Neural cell (in vitro differentiated cells): ENCODE data around the gene TMCC1. TPM values are rescaled to one million over a fixed set of nuclear protein-coding genes. Genes with fewer than 3 reads are reported as not detected.

Experiments used
- H2AFZ ChIP-seq: fragments of 200-600, 300-800 bp; sonication (generic), shearing (Covaris generic); 2 replicates; pipeline ENCODE4 v1.6.0; 2014; ENCODE audit warnings: low read depth, mild to moderate bottlenecking, antibody characterized with exemption, low read length, moderate library complexity
- H3F3A ChIP-seq: fragments of 200-600 bp; shearing (Covaris generic); 2 replicates; pipeline ENCODE4 v1.6.1; 2016; ENCODE audit warnings: mild to moderate bottlenecking, moderate library complexity, mixed read lengths, antibody characterized with exemption, low read length; ENCODE audit not compliant: insufficient read depth, poor library complexity, severe bottlenecking
- H3K27ac ChIP-seq: fragments of 200-600, 300-800 bp; sonication (generic), shearing (Covaris generic); 2 replicates; pipeline ENCODE4 v1.5.1; 2014; ENCODE audit warnings: mild to moderate bottlenecking, low read length, moderate library complexity
- H3K27me3 ChIP-seq: fragments of 300-800, 200-600 bp; sonication (generic), shearing (Covaris generic); 2 replicates; pipeline ENCODE4 v1.6.0; 2014; ENCODE audit warnings: mild to moderate bottlenecking, low read depth, low read length, moderate library complexity; ENCODE audit not compliant: insufficient read depth
- H3K36me3 ChIP-seq: fragments of 300-800, 200-600 bp; sonication (generic), shearing (Covaris generic); 2 replicates; pipeline ENCODE4 v1.5.1; 2014; ENCODE audit warnings: mild to moderate bottlenecking, antibody characterized with exemption, low read length, moderate library complexity; ENCODE audit not compliant: insufficient read depth
- H3K4me2 ChIP-seq: fragments of 300-800, 200-600 bp; sonication (generic), shearing (Covaris generic); 2 replicates; pipeline ENCODE4 v1.6.0; 2014; ENCODE audit warnings: mild to moderate bottlenecking, low read length
- H3K4me3 ChIP-seq: fragments of 300-800, 200-600 bp; sonication (generic), shearing (Covaris generic); 2 replicates; pipeline ENCODE4 v1.5.1; 2014; ENCODE audit warnings: mild to moderate bottlenecking, low read length, moderate library complexity
- H3K79me2 ChIP-seq: fragments of 200-600 bp; shearing (Covaris generic); replicated peaks from 2 replicates; pipeline ENCODE4 v1.6.0; 2014; ENCODE audit warnings: mild to moderate bottlenecking, low read length, moderate library complexity; ENCODE audit not compliant: insufficient read depth
- H3K9ac ChIP-seq: fragments of 300-800, 200-600 bp; sonication (generic), shearing (Covaris generic); 2 replicates; pipeline ENCODE4 v1.6.1; 2016; ENCODE audit warnings: mild to moderate bottlenecking, low read length, mixed read lengths
- H3K9me2 ChIP-seq: fragments of 200-600 bp; shearing (Covaris generic); 2 replicates; pipeline ENCODE4 v1.6.1; 2016; ENCODE audit warnings: mild to moderate bottlenecking, low read length, mixed read lengths; ENCODE audit not compliant: insufficient read depth
- H3K9me3 ChIP-seq: fragments of 200-600, 300-800 bp; sonication (generic), shearing (Covaris generic); 2 replicates; pipeline ENCODE4 v1.6.1; 2016; ENCODE audit warnings: mild to moderate bottlenecking, mixed run types, low read length, moderate library complexity, mixed read lengths
- H4K20me1 ChIP-seq: fragments of 200-600 bp; shearing (Covaris generic); 2 replicates; pipeline ENCODE4 v1.6.1; 2016; ENCODE audit warnings: mild to moderate bottlenecking, mixed run types; ENCODE audit not compliant: insufficient read depth
- CTCF ChIP-seq: fragments of 450-650 bp; IDR thresholded peaks from 2 replicates; pipeline ENCODE4 v1.5.1; 2014; ENCODE audit warnings: antibody characterized with exemption, mild to moderate bottlenecking, moderate library complexity; ENCODE audit not compliant: poor library complexity, severe bottlenecking
- EP300 ChIP-seq: fragments of 450-650 bp; conservative IDR thresholded peaks from 2 replicates; pipeline ENCODE4 v1.6.1; 2014; ENCODE audit warnings: antibody characterized with exemption, mild to moderate bottlenecking, moderate library complexity; ENCODE audit not compliant: poor library complexity, severe bottlenecking
- EZH2 ChIP-seq: fragments of 200-600, 300-800 bp; shearing (Covaris generic), sonication (generic); IDR thresholded peaks from 2 replicates; pipeline ENCODE4 v1.6.1; 2014; ENCODE audit warnings: antibody characterized with exemption, low read length, borderline replicate concordance, mild to moderate bottlenecking; ENCODE audit not compliant: insufficient read depth, poor library complexity, severe bottlenecking
- MXI1 ChIP-seq: fragments of 450-650 bp; conservative IDR thresholded peaks from 2 replicates; pipeline ENCODE4 v1.6.1; 2014; ENCODE audit warnings: antibody characterized with exemption, mild to moderate bottlenecking; ENCODE audit not compliant: poor library complexity, severe bottlenecking
- POLR2AphosphoS5 ChIP-seq: IDR thresholded peaks from 2 replicates; pipeline ENCODE4 v1.6.1; 2012
- RAD21 ChIP-seq: fragments of 450-650 bp; conservative IDR thresholded peaks from 2 replicates; pipeline ENCODE4 v1.6.1; 2014; ENCODE audit warnings: antibody characterized with exemption, mild to moderate bottlenecking, moderate library complexity
- REST ChIP-seq: IDR thresholded peaks from 2 replicates; pipeline ENCODE4 v1.6.1; 2012; ENCODE audit warnings: borderline replicate concordance
- SMC3 ChIP-seq: fragments of 450-650 bp; conservative IDR thresholded peaks from 2 replicates; pipeline ENCODE4 v1.6.1; 2014; ENCODE audit warnings: antibody characterized with exemption, mild to moderate bottlenecking, moderate library complexity; ENCODE audit not compliant: poor library complexity
- TAF1 ChIP-seq: IDR thresholded peaks from 2 replicates; pipeline ENCODE4 v1.6.1; 2012; ENCODE audit warnings: low read depth
- polyA plus RNA-seq: library from polyadenylated mRNA; depleted of rRNA; stranded (reverse); fragments of >200 nt; gene quantifications from 2 replicates; pipeline ENCODE4 v1.2.3, GENCODE V29; 2014

The TMCC1 gene
- polyA plus RNA-seq, 1 donor from 2014 or later: 25.0 TPM

- TF ChIP-seq EP300 (no peak), REST (no peak), CTCF (no peak), EZH2 (no peak)
- no peak overlapping the region for H3K4me3 ChIP-seq
- H3K9ac ChIP-seq: no peak overlapping the region
- no peak overlapping the region for H3K27ac ChIP-seq
- no peak overlapping the region for H3K4me2 ChIP-seq
- H4K20me1 ChIP-seq: no peaks in the 10 kb centered on the region
- no peaks in the 10 kb centered on the region for H3K27me3 ChIP-seq
- H3K9me3 ChIP-seq: no peaks in the 10 kb centered on the region
- no peaks in the 10 kb centered on the region for H3K9me2 ChIP-seq
- no peaks in the 10 kb centered on the region for H3K79me2 ChIP-seq
- no peak overlapping the region for H2AFZ ChIP-seq
- no peaks in the 10 kb centered on the region for H3F3A ChIP-seq
- no peaks in the 10 kb centered on the region for H3K36me3 ChIP-seq
Measured at GRCh38 chr3:129614435-129614834, 279.1 kb downstream of the TMCC1 start.

GRCh38 chr3:129613367-129613740 is 280.2 kb downstream of the TMCC1 start:
- no peaks in the 10 kb centered on the region for H3F3A ChIP-seq
- H3K27ac ChIP-seq: no peak overlapping the region
- no peak overlapping the region for H2AFZ ChIP-seq
- H3K9me3 ChIP-seq: no peaks in the 10 kb centered on the region
- no peaks in the 10 kb centered on the region for H3K79me2 ChIP-seq
- H3K36me3 ChIP-seq: no peaks in the 10 kb centered on the region
- H3K27me3 ChIP-seq: peaks cover 6% of the 10 kb centered on the region
- no peak for TF ChIP-seq POLR2AphosphoS5
- TF ChIP-seq TAF1: no peak
- TF ChIP-seq EZH2: no peak
- TF ChIP-seq CTCF: no peak
- no peak for TF ChIP-seq RAD21
- no peak for TF ChIP-seq REST
- no peak for TF ChIP-seq EP300
- no peak for TF ChIP-seq MXI1
- no peak for TF ChIP-seq SMC3
- no peak overlapping the region for H3K4me2 ChIP-seq
- no peak overlapping the region for H3K4me3 ChIP-seq
- H3K9ac ChIP-seq: no peak overlapping the region
- no peaks in the 10 kb centered on the region for H4K20me1 ChIP-seq
- no peaks in the 10 kb centered on the region for H3K9me2 ChIP-seq
